Activated CD8-positive, alpha-beta memory T cell treated with anti-CD3 and anti-CD28 coated beads, Interleukin-2, amount 50 U/mL, for 1 hour (primary cell): ENCODE results near the gene ABCF2.

Experiments used
- DNase-seq: peaks from one replicate; pipeline ENCODE4 v3.0.0-alpha.2; 2020; ENCODE audit errors: extremely low read depth

ABCF2 gene

DNA sequence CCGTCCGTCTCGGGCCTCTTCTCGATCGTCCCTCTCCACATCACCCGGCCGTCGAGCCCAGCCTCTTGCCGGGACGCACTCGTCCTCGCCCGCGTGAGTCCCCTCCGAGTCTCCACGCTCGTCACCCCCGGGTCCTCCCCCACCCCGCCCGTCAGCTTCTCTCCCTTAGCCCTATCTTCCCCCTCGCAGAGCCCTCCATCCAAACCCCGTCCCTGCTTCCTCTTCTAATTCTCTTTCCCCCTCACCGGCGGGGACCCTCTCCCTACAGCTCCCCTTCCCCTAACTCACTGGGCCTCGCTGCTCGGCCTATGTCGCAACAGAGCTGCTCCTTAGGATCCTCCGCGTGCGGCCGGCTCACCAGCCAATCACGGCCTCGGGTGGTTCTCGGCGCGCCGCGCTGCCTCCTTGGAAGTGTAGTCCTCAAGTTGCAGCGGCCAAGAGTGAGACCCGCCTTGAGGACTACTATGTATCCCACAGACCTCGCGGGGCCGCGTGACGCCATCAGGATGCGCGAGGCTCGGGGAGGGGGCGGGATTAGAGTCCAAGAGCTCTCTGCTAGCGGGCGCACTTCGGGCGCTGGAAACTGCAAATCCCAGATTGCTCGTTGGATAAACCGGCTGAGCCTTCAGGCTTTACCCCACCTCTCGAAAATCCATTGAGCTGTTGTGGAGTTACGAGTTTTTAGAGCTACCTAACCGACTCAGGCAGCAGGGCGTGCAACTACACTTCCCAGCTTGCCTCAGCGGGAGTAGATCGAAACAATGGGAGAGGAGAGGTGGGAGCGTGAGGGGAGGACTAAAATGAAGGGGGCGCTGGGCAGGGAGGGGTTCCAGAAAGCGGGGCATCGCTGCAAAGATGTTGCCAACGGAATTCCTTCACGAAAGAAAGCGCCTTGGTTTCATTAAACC lies at the start of gene ABCF2:
Gene ABCF2 (minus strand): TSS at position 331 of the 908 bp plus-strand sequence. CDS start 747 bp downstream, outside the sequence.
- DNase-seq = peak; percentile 90

GRCh38 chr7:151275813-151276577 lies 49.0 kb upstream of the ABCF2 start:
- DNase-seq = no peak

DNA sequence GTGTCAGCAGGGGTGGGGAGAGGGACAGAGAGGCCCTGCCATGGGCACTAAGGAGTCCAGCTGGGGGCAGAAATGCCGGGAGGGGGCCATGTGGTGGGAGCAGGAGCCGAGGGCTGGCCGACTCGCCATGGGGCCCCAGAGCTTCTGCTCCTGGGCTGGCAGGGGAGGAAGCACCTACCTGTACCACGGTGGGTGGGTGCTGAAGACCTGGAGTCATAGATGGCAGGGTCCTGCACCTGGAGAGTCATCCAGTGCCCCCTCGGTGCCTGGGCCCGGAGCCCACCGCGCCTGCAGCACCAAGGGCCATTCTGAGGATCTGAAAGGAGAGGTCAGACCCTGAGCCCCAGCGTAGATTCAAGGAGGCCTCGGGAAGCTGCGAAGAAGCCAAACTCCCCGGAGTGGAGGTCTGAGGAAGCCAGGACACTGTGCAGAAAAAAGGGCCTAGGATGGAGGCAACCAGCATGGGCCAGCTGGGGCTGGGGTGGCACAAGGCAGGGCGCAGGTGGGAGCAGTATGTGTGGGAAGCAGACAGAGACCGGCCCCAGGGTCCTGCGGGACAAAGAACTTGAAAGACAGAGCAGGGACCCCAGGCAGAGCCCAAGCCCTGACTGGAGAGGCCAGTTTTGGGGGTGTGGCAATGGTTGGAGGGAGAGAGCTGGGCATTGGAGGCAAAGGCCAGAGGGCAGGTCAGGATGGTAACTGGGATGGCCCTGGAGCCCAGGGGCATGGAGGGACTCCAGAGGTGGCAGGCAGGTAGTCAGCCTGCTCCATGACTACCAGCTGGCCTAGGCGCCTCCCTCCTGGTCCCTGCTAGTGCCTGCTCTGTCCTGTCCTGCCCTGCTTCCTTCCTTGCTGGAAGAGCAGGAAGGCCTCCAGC lies 48.2 kb upstream of the ABCF2 start:
- DNase-seq = no peak

- DNase-seq = no peak
Measured at GRCh38 chr7:151274396-151274795, 47.4 kb upstream of the ABCF2 start.

DNA sequence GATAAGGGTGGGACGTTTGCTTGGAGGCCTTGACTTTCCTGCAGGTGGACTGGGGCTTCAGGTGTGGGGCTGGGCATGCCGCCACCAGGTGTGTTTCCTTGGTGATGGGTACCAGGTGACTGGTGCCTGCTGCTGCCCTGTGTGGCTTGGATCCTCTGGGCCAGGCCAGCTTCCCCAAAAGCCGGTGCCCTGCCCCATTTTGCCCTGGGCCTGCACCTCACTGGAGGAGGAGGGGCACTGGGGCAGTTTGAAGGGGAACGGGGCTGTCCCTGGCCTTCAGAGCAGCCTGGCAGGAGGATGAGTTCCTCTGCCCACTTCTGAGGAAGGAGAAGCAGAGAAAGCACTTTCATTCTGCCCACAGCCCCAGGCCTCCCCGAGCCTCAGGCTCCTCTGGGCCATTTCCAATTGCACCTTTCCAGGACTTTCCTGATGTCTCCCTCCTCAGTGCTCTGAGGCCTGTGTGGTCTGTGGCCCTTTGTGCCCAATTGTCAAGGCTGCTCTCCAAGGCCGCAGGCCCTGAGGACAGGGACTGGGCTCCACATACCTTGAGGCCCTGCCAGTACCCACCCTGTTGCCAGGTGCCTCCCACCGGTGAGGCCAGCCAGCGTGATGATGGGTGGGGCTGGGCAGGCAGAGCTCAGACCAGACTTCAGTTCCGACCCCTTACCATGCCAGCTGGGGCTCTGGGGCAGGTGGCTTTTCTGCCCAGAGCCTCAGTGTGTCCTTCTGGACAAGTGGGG lies 46.8 kb upstream of the ABCF2 start:
- no peak for DNase-seq

DNA sequence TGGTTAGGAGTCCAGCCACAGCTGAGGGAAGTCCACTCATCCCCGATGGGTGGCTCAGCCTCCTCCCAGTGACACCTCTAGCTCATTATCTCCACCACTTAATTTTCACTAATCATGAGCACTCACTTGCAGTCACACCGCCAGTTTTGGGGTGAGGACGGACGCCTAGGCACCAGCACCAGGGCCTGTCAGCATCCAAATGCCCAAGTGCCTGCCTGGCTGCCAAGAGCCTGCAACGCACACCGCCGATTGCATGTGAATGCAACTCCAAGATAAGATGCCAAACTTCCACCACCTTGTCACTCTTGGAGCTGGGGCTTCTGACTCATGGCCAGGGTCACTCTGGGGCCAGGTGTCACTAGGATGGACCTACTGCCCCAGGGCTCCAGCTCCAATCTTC lies 45.9 kb upstream of the ABCF2 start:
- DNase-seq = no peak

DNA sequence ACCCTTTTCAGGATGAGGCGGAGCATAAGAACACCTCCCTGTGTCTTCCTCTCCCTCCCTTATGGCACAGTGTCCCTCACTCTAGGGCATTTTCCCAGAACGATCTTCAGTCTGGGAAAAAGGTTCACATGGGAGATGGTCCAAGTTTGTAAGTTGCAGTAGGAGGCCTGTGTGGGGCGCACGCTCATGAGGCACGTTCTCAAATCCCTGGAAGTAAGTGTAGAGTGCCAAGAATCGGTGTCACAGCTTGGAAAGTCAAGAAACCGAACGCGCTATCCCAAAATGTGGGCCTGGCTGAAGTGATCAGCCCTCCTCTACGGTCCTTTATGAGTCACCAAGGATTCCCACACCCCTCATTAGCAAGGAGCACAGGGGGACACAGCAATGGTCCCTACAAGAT lies 45.4 kb upstream of the ABCF2 start:
- no peak for DNase-seq

GRCh38 chr7:151271699-151272355 lies 44.8 kb upstream of the ABCF2 start:
- no peak for DNase-seq

DNA sequence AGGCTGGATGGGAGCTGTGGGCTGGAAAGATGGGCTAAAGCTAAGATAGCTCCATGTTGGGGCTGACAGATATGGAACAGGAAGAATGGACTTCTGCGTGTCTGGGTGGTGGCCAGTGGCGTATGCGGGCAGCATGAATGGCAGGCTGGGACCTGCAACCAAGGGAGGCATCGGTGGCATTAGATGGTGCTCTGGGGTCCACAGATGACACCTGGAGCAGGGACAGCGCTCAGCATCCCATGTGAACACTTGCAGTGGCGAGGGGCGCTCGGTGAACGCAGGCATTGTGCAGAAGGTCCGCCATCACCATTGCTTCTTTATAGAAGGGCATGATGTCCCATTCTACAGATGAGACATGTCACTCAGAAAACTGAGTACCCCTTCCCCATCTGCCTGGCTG lies 42.5 kb upstream of the ABCF2 start:
- no peak for DNase-seq

DNA sequence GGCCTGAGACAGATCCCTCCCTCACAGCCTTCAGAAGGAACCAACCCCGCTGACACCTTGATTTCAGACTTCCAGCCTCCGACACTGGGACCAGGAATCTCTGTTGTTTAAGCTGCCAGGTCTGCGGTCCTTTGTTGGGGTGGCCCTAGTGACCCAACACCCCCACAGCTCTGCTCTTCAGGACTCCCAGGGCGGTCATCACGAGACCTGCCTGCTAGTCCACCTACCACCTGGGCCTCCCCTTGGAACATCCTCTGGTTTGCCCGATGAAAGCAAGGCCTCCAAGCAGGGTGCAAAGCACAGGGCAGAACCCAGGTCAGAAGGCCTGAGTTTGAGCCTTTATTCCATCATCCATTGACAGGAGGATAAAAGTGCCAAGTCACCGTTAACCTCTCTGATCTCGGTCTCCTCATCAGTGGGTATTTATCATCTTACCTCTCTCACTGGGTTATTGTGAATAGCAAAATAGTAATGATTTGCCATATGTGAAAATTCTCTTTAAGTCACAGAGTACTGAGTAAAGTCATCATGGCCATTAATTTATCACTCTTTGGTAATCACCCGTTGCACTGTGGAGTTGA lies 38.4 kb upstream of the ABCF2 start:
- DNase-seq = no peak

- DNase-seq = no peak
Measured at GRCh38 chr7:151264615-151265014, 37.6 kb upstream of the ABCF2 start.

DNA sequence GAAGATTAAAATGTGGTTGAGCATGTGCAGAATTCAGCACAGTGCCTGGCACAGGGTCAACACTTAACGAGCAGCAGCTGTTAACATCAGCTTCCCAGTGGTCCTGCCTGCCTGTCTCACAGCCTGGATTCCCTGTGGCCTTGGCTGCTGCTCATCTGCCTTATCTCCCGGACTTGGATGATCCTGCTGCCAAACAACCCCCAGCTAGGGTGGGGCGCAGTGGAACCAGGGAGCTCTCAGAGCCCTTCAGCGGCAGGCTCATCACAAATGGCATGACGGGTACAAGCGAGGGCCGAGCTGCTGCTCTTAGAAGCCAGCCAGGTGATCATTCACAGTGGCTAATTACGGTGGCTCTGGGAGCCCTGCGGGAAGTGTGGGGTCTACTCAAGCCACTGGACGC lies 34.5 kb upstream of the ABCF2 start:
- no peak for DNase-seq

GRCh38 chr7:151260883-151261282 lies 33.9 kb upstream of the ABCF2 start:
- DNase-seq = no peak

DNA sequence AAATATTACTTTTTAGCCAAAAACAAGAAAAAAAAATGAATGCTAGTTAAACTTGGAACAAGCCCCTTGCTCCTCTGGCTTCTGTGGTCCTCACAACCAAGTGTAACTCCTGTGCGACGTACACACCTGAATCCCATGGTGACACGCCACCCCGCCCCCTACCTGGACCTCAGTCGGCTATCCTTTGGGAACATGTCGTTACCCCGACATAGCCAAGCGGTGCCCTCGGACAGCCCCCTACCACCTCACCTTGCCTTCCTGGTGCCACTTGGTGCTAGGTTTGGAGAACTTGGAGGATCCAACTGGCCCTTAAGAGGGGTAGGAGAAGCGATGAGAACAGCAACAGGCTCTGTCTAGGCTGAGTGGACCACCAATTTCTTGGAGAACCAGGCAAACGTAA lies 33.5 kb upstream of the ABCF2 start:
- no peak for DNase-seq

GRCh38 chr7:151257990-151258389 lies 31.0 kb upstream of the ABCF2 start:
- no peak for DNase-seq

DNA sequence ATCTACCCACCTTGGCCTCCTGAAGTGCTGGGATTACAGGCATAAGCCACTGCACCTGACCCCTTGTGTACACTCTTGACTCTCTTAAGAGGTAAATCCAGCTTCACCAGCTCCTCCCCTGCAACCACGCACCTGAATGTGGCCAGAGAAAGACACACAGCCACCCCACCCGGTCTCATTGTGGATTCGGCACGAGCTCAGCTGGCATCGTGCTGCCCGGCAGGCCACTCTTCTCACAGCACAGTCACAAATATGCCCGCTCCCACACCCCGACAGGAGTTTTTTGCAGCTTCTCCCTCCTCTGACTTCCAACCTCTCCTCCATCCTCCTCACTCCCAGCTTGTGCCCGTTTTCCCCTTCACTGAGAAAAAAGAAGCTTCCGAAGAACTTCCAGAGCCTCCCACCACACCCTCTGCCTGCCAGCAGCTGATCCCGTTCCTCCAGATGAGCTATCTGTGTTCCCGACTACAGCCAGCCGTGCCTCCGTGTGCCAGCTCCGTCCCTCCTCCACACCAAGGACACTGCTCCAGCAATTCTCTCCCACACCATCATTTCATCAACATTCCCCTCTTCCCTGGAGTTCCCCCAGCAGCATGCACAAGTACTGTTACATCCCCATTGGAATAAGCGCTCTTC lies 29.5 kb upstream of the ABCF2 start:
- no peak for DNase-seq

DNA sequence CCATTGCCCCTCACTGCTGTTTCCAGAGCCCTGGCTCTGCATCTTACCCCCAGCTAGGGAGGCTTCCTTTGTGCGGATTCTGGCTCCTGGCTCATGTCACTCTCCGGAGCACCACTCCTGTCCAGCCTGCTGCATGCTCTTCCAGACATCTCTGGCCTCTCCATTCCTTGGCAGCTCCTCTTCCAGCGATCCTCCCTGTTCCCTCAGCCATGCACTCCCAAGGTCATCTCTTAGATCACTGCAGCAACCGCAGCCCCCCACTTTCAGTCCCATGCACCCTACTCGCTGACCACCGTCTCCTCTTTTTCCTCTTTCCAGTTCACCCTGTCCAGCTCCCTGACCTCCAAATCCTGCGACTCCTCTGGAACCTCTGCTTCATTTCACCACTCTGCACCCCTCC lies 28.4 kb upstream of the ABCF2 start:
- DNase-seq = no peak

GRCh38 chr7:151254851-151255250 lies 27.8 kb upstream of the ABCF2 start:
- no peak for DNase-seq

DNA sequence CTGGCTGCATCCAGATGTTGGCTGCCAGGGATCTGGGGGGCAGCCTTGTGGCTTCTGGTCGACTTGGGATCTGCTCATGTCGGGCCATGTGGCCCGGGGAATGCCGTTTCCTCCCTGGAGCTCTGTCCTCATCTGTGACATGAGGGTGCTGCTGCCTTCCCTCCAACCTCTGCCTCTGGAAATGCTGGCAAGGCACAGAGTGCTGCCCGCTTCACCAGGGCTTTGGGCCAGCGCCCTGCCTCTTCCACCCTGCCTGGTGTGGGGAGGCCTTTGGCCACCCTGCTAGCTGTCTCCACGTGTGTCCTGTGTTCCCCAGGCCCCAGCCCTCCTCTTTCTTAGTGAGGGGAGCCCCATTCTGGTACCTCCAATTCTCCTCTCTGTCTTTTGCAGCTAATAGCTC lies 27.3 kb upstream of the ABCF2 start:
- no peak for DNase-seq
